Liver (tissue), 9 donors: ENCODE measurements around the gene LARGE1. TPM values are rescaled to one million over a fixed set of nuclear protein-coding genes. Genes with fewer than 3 reads are reported as not detected.
A peak's percentile ranks its signal among the peaks of the same experiment; 100 is the strongest.

ENCODE experiments used
- DNase-seq: peaks from one replicate; pipeline ENCODE4 v3.0.0-alpha.2; 2017; ENCODE audit warnings: low spot score
- H3K27ac ChIP-seq, 2 donors: one replicate each; pipeline ENCODE4 v1.7.0; 2013; ENCODE audit warnings: inconsistent platforms in 2 of 2, low read length in 2 of 2, control low read depth in 1 of 2, low read depth in 1 of 2, mild to moderate bottlenecking in 1 of 2
- H3K27me3 ChIP-seq, 4 donors: one replicate each; pipeline versions ENCODE4 v1.6.1 to v1.7.0; 2013; ENCODE audit warnings: low read length in 3 of 4, inconsistent platforms in 1 of 4, mild to moderate bottlenecking in 1 of 4, moderate library complexity in 1 of 4; ENCODE audit not compliant: control insufficient read depth in 4 of 4, insufficient read depth in 4 of 4
- H3K36me3 ChIP-seq, 4 donors: one replicate each; pipeline versions ENCODE4 v1.6.1 to v1.7.0; 2013; ENCODE audit warnings: low read length in 3 of 4, mild to moderate bottlenecking in 3 of 4, low read depth in 1 of 4, moderate library complexity in 1 of 4; ENCODE audit not compliant: control insufficient read depth in 4 of 4, insufficient read depth in 3 of 4
- H3K4me1 ChIP-seq, 4 donors: one replicate each; pipeline versions ENCODE4 v1.6.1 to v1.7.0; 2013; ENCODE audit warnings: low read length in 3 of 4, mild to moderate bottlenecking in 3 of 4, moderate library complexity in 1 of 4; ENCODE audit not compliant: control insufficient read depth in 4 of 4, insufficient read depth in 4 of 4
- H3K4me3 ChIP-seq, 3 donors: one replicate each; pipeline versions ENCODE4 v1.6.1 to v1.7.0; 2013; ENCODE audit warnings: low read length in 3 of 3, control low read depth in 1 of 3, low read depth in 1 of 3, mild to moderate bottlenecking in 1 of 3
- H3K9ac ChIP-seq, 2 donors: one replicate each; pipeline ENCODE4 v1.7.0; 2013; ENCODE audit warnings: low read length in 2 of 2, mild to moderate bottlenecking in 2 of 2, moderate library complexity in 2 of 2, control low read depth in 1 of 2, low read depth in 1 of 2
- H3K9me3 ChIP-seq, 4 donors: one replicate each; pipeline versions ENCODE4 v1.6.1 to v1.7.0; 2013; ENCODE audit warnings: low read length in 3 of 4; ENCODE audit not compliant: control insufficient read depth in 4 of 4
- CTCF ChIP-seq: fragments of 150-350 bp; IDR thresholded peaks from 2 replicates; pipeline ENCODE4 v1.5.1; 2017; ENCODE audit warnings: improper control_type of control experiment, low read depth, low read length; ENCODE audit not compliant: missing input control
- FOXA1 ChIP-seq: IDR thresholded peaks from 2 replicates; pipeline ENCODE4 v1.6.1; 2016; ENCODE audit warnings: antibody characterized with exemption
- FOXA2 ChIP-seq: IDR thresholded peaks from 2 replicates; pipeline ENCODE4 v1.6.1; 2016; ENCODE audit warnings: antibody characterized with exemption
- GABPA ChIP-seq, 2 donors: IDR thresholded peaks in 1 of 2; conservative IDR thresholded peaks in 1 of 2; 2 replicates each; pipeline ENCODE4 v1.6.1; 2016; ENCODE audit warnings: antibody characterized with exemption in 2 of 2, mild to moderate bottlenecking in 1 of 2, moderate library complexity in 1 of 2
- HNF4A ChIP-seq, 2 donors: conservative IDR thresholded peaks; 2 replicates each; pipeline ENCODE4 v1.6.1; 2016; ENCODE audit warnings: antibody characterized with exemption in 2 of 2, mild to moderate bottlenecking in 2 of 2
- HNF4G ChIP-seq: IDR thresholded peaks from 2 replicates; pipeline ENCODE4 v1.6.1; 2016; ENCODE audit warnings: antibody characterized with exemption
- JUND ChIP-seq, 2 donors: IDR thresholded peaks; 2 replicates each; pipeline ENCODE4 v1.6.1; 2016; ENCODE audit warnings: antibody characterized with exemption in 2 of 2
- MAX ChIP-seq: IDR thresholded peaks from 2 replicates; pipeline ENCODE4 v1.6.1; 2016; ENCODE audit warnings: antibody characterized with exemption
- NR2F2 ChIP-seq: IDR thresholded peaks from 2 replicates; pipeline ENCODE4 v1.6.1; 2016; ENCODE audit warnings: antibody characterized with exemption
- RAD21 ChIP-seq, 2 donors: IDR thresholded peaks; 2 replicates each; pipeline ENCODE4 v1.6.1; 2016; ENCODE audit warnings: antibody characterized with exemption in 2 of 2, mild to moderate bottlenecking in 2 of 2
- RXRA ChIP-seq, 2 donors: IDR thresholded peaks; 2 replicates each; pipeline ENCODE4 v1.6.1; 2017 to 2018; ENCODE audit warnings: antibody characterized with exemption in 2 of 2, mild to moderate bottlenecking in 1 of 2
- TAF1 ChIP-seq: conservative IDR thresholded peaks from 2 replicates; pipeline ENCODE4 v1.6.1; 2016; ENCODE audit warnings: antibody characterized with exemption, mild to moderate bottlenecking
- WGBS: extraction: QIAGEN DNeasy Blood & Tissue Kit; methylation state at CpG from one replicate; pipeline ENCODE4 v1.1.7; 2013; 5-methylcytosine and 5-hydroxymethylcytosine counted together
- polyA plus RNA-seq, 2 donors: library from polyadenylated mRNA; stranded (reverse) in 1 of 2; unstranded in 1 of 2; fragments of 200-250 nt in 1 of 2; fragments of >200 nt in 1 of 2; fragmentation: Nextera tagmentation in 1 of 2; extraction: Ambion mirVana in 1 of 2; gene quantifications; one replicate each; pipeline versions ENCODE4 v1.2.1 to v1.2.3, GENCODE V29; 2013 to 2015
- total RNA-seq, 2 donors: library from RNA; depleted of rRNA; stranded (reverse); fragments of >200 nt; gene quantifications; one replicate each; pipeline ENCODE4 v1.2.3, GENCODE V29; 2014
- TF ChIP-seq, protein P1 (sequence below): IDR thresholded peaks from 2 replicates; pipeline ENCODE4 v1.6.1; 2016; ENCODE audit warnings: antibody characterized with exemption
- donor health status: healthy.
- donor health status: healthy.
- donor health status: healthy.
- donor health status: healthy.
- donor health status: healthy.

The LARGE1 gene
- total and polyA plus RNA-seq, 4 donors: 2.3 to 14.1 (median 5.7) TPM

DNA sequence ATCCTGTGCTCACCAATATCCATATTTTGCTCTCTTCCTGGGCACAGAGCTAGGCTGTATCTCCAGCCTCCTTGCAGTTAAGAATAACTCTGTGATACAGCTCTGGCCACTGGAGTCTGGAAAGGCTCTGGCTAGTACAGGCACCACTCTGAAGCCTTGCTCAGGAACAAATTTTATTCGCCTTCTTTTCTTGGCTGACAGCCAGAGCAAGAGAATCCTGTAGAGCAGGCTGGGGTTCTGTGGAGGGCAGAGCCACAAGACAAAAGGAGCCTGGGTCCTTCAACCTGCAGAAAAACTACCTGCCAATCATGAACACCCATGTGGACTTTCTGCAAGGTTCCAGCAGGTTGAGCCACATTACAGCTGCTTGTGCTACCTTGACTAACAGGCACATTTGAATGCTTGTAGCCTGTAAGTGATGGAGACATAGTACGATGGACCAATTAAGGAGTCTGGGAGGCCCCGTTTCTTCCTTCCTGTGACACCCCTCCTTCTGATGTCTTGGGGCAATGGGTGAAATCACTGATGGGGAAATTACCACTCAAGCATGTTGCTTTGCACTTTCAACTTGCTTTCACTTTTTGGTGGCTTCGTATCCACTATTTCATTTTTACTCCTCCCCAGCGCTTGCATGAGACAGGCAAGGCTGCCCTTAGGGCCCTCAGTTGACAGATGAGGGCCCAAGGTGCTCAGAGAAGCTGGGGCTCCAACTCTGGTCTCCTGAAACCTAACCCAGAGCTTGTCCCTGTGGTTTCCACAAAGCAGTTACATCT, 594.9 kb downstream of the LARGE1 start:
- H3K36me3 ChIP-seq: peaks cover 0 to 2% (median 0%) of the 10 kb centered on the region in 4 donors
- no peak for DNase-seq
- no peak overlapping the region for H3K9ac ChIP-seq
- H3K4me1 ChIP-seq: peaks cover 0 to 2% (median 0%) of the 10 kb centered on the region in 4 donors
- no peak overlapping the region for H3K4me3 ChIP-seq
- no peak overlapping the region for H3K27ac ChIP-seq
- H3K27me3 ChIP-seq: no peaks in the 10 kb centered on the region
- TF ChIP-seq FOXA1: no peak
- no peak for TF ChIP-seq RAD21 (IDR thresholded peaks at IDR 0.05)
- no peak for TF ChIP-seq GABPA (IDR thresholded peaks at IDR 0.05 in 1 of 2, conservative IDR thresholded peaks at IDR 0.05 in 1 of 2)
- no peak for TF ChIP-seq MAX
- no peak for TF ChIP-seq RXRA (IDR thresholded peaks at IDR 0.05)
- TF ChIP-seq JUND (IDR thresholded peaks at IDR 0.05): no peak
- TF ChIP-seq FOXA2: no peak
- no peak for TF ChIP-seq CTCF
- H3K9me3 ChIP-seq: no peaks in the 10 kb centered on the region
- 87% methylated on average over 5 of the region's 5 CpGs for WGBS

DNA sequence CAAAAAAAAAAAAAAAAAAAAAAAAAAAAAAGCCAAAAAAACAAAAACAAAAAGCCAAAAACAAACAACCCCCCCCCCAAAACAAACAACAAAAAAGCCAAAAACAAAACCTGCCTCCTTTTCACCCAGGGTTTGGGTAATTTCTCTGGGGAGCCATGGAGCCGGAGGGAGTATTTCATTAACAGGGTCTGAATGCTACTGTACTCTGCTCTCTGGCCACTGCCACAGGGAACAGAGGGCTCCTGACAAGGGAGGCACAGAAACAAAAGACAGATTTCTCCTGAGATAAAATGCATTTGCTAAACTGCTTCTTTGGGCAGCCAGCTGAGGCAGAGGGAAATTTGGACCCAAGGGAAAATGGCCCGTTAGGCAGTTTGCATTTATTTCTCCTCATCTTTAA, 596.0 kb downstream of the LARGE1 start:
- no peak for DNase-seq
- H3K9me3 ChIP-seq: no peaks in the 10 kb centered on the region
- 54% methylated on average over 2 of the region's 2 CpGs for WGBS

GRCh38 chr22:33321466-33321865, 598.8 kb downstream of the LARGE1 start:
- Histone ChIP-seq H3K27me3 (no peaks in the 10 kb centered on the region), H3K36me3 (peaks cover 0 to 2% (median 0%) of the 10 kb centered on the region in 4 donors)
- TF ChIP-seq MAX (no peak), RXRA (IDR thresholded peaks at IDR 0.05) (no peak), RAD21 (IDR thresholded peaks at IDR 0.05) (no peak), JUND (IDR thresholded peaks at IDR 0.05) (no peak), HNF4G (no peak), TAF1 (no peak)
- TF ChIP-seq, protein P1, sequence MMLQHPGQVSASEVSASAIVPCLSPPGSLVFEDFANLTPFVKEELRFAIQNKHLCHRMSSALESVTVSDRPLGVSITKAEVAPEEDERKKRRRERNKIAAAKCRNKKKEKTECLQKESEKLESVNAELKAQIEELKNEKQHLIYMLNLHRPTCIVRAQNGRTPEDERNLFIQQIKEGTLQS: no peak

More for the DNA sequence above, 596.0 kb downstream of the LARGE1 start:
- Histone ChIP-seq H3K4me3 (no peak overlapping the region), H3K27me3 (no peaks in the 10 kb centered on the region), H3K4me1 (peaks cover 0 to 2% (median 0%) of the 10 kb centered on the region in 4 donors), H3K9ac (no peak overlapping the region), H3K36me3 (peaks cover 0 to 2% (median 0%) of the 10 kb centered on the region in 4 donors), H3K27ac (no peak overlapping the region)
- no peak for TF ChIP-seq RAD21 (IDR thresholded peaks at IDR 0.05)
- TF ChIP-seq HNF4A (conservative IDR thresholded peaks at IDR 0.05): peak in 1 of 2 donors; percentile 27
- no peak for TF ChIP-seq NR2F2
- no peak for TF ChIP-seq GABPA (IDR thresholded peaks at IDR 0.05 in 1 of 2, conservative IDR thresholded peaks at IDR 0.05 in 1 of 2)

More at GRCh38 chr22:33321466-33321865, 598.8 kb downstream of the LARGE1 start:
- Histone ChIP-seq H3K9ac (no peak overlapping the region), H3K9me3 (no peaks in the 10 kb centered on the region), H3K27ac (no peak overlapping the region), H3K4me1 (peaks cover 0 to 2% (median 0%) of the 10 kb centered on the region in 4 donors), H3K4me3 (no peak overlapping the region)
- WGBS: 91% methylated on average over 3 of the region's 3 CpGs
- no peak for DNase-seq
